GM19452 (cell line): Measurements from ENCODE around the gene MLEC.
"Not testable (repeated sequence)": the region's sequence is repeated elsewhere in the genome, so short reads cannot be mapped to it uniquely, and the experiment has no call there.

Experiments
- ATAC-seq: cut with Tn5 transposase; IDR thresholded peaks from one replicate; pipeline ENCODE4 v1.9.1; 2021; ENCODE audit not compliant: unreplicated experiment

The MLEC gene

GRCh38 chr12:120719496-120720233, 32.7 kb downstream of the MLEC start:
- ATAC-seq = no peak

- no peak for ATAC-seq
These were observed 33.5 kb downstream of the MLEC start for GRCh38 chr12:120720234-120720986.

GRCh38 chr12:120720987-120721801, 34.2 kb downstream of the MLEC start:
- ATAC-seq = no peak

- no peak for ATAC-seq
These were observed 34.9 kb downstream of the MLEC start for GRCh38 chr12:120721866-120722265.

GRCh38 chr12:120722784-120723183, 35.8 kb downstream of the MLEC start:
- ATAC-seq = no peak

- ATAC-seq = no peak
These were observed 37.8 kb downstream of the MLEC start for GRCh38 chr12:120724720-120725119.

GRCh38 chr12:120725151-120725658, 38.3 kb downstream of the MLEC start:
- no peak for ATAC-seq

GRCh38 chr12:120725659-120726509, 38.9 kb downstream of the MLEC start, which contains the start of gene ACADS:
TSS of gene ACADS (plus strand) at chr12:120725826. CDS start at chr12:120725886, 60 bp downstream.
- peak; percentile 97 for ATAC-seq

GRCh38 chr12:120726510-120726793, 39.5 kb downstream of the MLEC start:
- no peak for ATAC-seq

GRCh38 chr12:120726961-120727360, 40.0 kb downstream of the MLEC start:
- ATAC-seq = no peak

GRCh38 chr12:120732198-120732597, 45.2 kb downstream of the MLEC start:
- ATAC-seq = not testable (repeated sequence)

- ATAC-seq = no peak
These were observed 46.6 kb downstream of the MLEC start for GRCh38 chr12:120733574-120733973.

- ATAC-seq = no peak
These were observed 47.3 kb downstream of the MLEC start for GRCh38 chr12:120734210-120734609.

- ATAC-seq = no peak
These were observed 48.2 kb downstream of the MLEC start for GRCh38 chr12:120735181-120735580.

GRCh38 chr12:120736404-120737331, 49.7 kb downstream of the MLEC start:
- no peak for ATAC-seq

- ATAC-seq = no peak
These were observed 50.8 kb downstream of the MLEC start for GRCh38 chr12:120737557-120738251.

- no peak for ATAC-seq
These were observed 51.5 kb downstream of the MLEC start for GRCh38 chr12:120738252-120739030.
